Lung (tissue), 12 donors: ENCODE data around the gene CRABP2. TPM values are rescaled to one million over a fixed set of nuclear protein-coding genes. Genes with fewer than 3 reads are reported as not detected.
A peak's percentile ranks its signal among the peaks of the same experiment; 100 is the strongest.

Experiments used
- ATAC-seq: fragments of 200-7000 bp; cut with Tn5 transposase; one replicate; pipeline ENCODE4 v1.9.1; 2020; ENCODE audit warnings: moderate number of reproducible peaks; ENCODE audit not compliant: insufficient read depth, low FRiP score
- DNase-seq, 3 donors: peaks; one replicate each; pipeline ENCODE4 v3.0.0-alpha.2; 2013 to 2017
- H3K27ac ChIP-seq, 2 donors: one replicate each; pipeline ENCODE4 v1.5.1; 2013; ENCODE audit warnings: mild to moderate bottlenecking in 2 of 2, moderate library complexity in 2 of 2, control low read depth in 1 of 2, inconsistent platforms in 1 of 2, low read depth in 1 of 2, low read length in 1 of 2
- H3K27me3 ChIP-seq, 3 donors: one replicate each; pipeline ENCODE4 v1.5.1; 2013; ENCODE audit warnings: low read length in 2 of 3; ENCODE audit not compliant: control insufficient read depth in 3 of 3, insufficient read depth in 3 of 3
- H3K36me3 ChIP-seq, 4 donors: one replicate each; pipeline ENCODE4 v1.5.1; 2013; ENCODE audit warnings: low read length in 4 of 4, mild to moderate bottlenecking in 1 of 4, moderate library complexity in 1 of 4; ENCODE audit not compliant: control insufficient read depth in 4 of 4, insufficient read depth in 4 of 4
- H3K4me1 ChIP-seq, 5 donors: one replicate each; pipeline ENCODE4 v1.5.1; 2013; ENCODE audit warnings: low read length in 5 of 5, mild to moderate bottlenecking in 2 of 5, moderate library complexity in 1 of 5; ENCODE audit not compliant: control insufficient read depth in 5 of 5, insufficient read depth in 5 of 5
- H3K4me3 ChIP-seq: one replicate; pipeline ENCODE4 v1.5.1; 2013; ENCODE audit warnings: mild to moderate bottlenecking, control low read depth, moderate library complexity
- H3K9ac ChIP-seq, 2 donors: one replicate each; pipeline ENCODE4 v1.5.1; 2013; ENCODE audit warnings: low read length in 2 of 2, control low read depth in 1 of 2; ENCODE audit not compliant: insufficient read depth in 1 of 2
- H3K9me3 ChIP-seq, 4 donors: one replicate each; pipeline ENCODE4 v1.5.1; 2013; ENCODE audit warnings: low read length in 3 of 4, mild to moderate bottlenecking in 1 of 4, moderate library complexity in 1 of 4; ENCODE audit not compliant: control insufficient read depth in 4 of 4, insufficient read depth in 3 of 4
- WGBS, 2 donors: extraction: QIAGEN DNeasy Blood & Tissue Kit; methylation state at CpG; one replicate each; pipeline ENCODE4 v1.1.7; 2013; 5-methylcytosine and 5-hydroxymethylcytosine counted together
- polyA plus RNA-seq, 2 donors: library from polyadenylated mRNA; stranded (reverse); fragments of 200-250 nt; gene quantifications; one replicate each; pipeline ENCODE4 v1.2.1, GENCODE V29; 2013
- total RNA-seq, 2 donors: library from RNA; depleted of rRNA in 1 of 2; stranded (reverse); fragments of >200 nt in 1 of 2; gene quantifications; one replicate each; pipeline ENCODE4 v1.2.1, GENCODE V29; 2014 to 2021
- TF ChIP-seq, protein P1 (sequence below): IDR thresholded peaks from 2 replicates; pipeline ENCODE4 v1.5.1; 2012; ENCODE audit warnings: mild to moderate bottlenecking; ENCODE audit errors: control extremely low read depth, extremely low read depth
- donor health status: control.
- donor health status: control.
- donor health status: Bipolar disorder and iron deficiency.
- donor health status: healthy.
- donor health status: DM: yes; HTN: yes; CAD: no.

The CRABP2 gene
- total and polyA plus RNA-seq, 4 donors = 1.3 to 13.6 (median 4.9) TPM

DNA sequence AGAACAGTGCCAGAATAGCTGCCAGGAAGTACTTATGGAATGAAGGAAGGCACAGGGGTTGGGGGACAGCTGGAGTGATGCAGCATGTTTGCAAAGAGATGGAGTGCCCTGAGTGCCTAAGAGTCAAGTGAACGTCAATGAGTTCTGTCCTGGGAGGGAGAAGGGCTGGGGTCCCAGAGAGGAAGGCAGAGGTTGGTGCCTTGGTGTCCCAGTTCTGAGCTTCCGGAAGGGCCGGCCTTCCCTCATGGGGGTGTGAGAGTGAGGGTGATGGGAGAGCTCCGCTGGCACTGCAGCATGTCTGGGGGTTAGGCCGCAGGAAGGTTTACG, 45.8 kb downstream of the CRABP2 start:
- Histone ChIP-seq H3K36me3 (no peaks in the 10 kb centered on the region), H3K27ac (peak overlapping the region; percentile 4 to 26), H3K4me1 (peaks cover 18 to 55% (median 28%) of the 10 kb centered on the region in 5 donors), H3K4me3 (no peak overlapping the region), H3K9ac (no peak overlapping the region), H3K27me3 (peaks cover 0 to 15% (median 0%) of the 10 kb centered on the region in 3 donors), H3K9me3 (no peaks in the 10 kb centered on the region)
- DNase-seq = no peak
- no peak for ATAC-seq
- 21 to 31% methylated on average over 6 of the region's 6 CpGs for WGBS, 2 donors
- TF ChIP-seq, protein P1, sequence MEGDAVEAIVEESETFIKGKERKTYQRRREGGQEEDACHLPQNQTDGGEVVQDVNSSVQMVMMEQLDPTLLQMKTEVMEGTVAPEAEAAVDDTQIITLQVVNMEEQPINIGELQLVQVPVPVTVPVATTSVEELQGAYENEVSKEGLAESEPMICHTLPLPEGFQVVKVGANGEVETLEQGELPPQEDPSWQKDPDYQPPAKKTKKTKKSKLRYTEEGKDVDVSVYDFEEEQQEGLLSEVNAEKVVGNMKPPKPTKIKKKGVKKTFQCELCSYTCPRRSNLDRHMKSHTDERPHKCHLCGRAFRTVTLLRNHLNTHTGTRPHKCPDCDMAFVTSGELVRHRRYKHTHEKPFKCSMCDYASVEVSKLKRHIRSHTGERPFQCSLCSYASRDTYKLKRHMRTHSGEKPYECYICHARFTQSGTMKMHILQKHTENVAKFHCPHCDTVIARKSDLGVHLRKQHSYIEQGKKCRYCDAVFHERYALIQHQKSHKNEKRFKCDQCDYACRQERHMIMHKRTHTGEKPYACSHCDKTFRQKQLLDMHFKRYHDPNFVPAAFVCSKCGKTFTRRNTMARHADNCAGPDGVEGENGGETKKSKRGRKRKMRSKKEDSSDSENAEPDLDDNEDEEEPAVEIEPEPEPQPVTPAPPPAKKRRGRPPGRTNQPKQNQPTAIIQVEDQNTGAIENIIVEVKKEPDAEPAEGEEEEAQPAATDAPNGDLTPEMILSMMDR = no peak

DNA sequence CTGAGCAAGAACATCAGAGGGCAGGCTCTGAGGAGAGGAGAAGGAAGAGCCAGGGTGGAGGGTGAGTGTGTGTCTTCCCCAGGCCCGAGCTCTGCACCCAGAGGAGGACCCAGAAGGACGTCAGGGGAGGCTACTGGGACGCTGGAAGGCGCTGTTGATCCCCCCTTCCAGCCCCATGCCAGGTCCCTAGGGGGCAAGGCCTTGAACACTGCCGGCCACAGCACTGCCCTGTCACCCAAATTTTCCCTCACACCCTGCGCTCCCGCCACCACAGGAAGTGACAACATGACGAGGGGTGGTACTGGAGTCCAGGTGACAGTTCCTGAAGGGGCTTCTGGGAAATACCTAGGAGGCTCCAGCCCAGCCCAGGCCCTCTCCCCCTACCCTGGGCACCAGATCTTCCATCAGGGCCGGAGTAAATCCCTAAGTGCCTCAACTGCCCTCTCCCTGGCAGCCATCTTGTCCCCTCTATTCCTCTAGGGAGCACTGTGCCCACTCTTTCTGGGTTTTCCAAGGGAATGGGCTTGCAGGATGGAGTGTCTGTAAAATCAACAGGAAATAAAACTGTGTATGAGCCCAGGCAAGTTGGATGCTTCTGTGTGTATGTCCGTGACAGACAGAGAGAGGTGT, 46.3 kb downstream of the CRABP2 start:
- no peaks in the 10 kb centered on the region for H3K9me3 ChIP-seq
- no peak overlapping the region for H3K27ac ChIP-seq
- peaks cover 13 to 49% (median 24%) of the 10 kb centered on the region in 5 donors for H3K4me1 ChIP-seq
- DNase-seq (no peak), ATAC-seq (no peak)
- WGBS, 2 donors = 73 to 82% methylated on average over 10 of the region's 10 CpGs
- TF ChIP-seq, protein P1 = no peak
- no peak overlapping the region for H3K9ac ChIP-seq
- peaks cover 0 to 17% (median 0%) of the 10 kb centered on the region in 3 donors for H3K27me3 ChIP-seq
- no peaks in the 10 kb centered on the region for H3K36me3 ChIP-seq
- H3K4me3 ChIP-seq = no peak overlapping the region

DNA sequence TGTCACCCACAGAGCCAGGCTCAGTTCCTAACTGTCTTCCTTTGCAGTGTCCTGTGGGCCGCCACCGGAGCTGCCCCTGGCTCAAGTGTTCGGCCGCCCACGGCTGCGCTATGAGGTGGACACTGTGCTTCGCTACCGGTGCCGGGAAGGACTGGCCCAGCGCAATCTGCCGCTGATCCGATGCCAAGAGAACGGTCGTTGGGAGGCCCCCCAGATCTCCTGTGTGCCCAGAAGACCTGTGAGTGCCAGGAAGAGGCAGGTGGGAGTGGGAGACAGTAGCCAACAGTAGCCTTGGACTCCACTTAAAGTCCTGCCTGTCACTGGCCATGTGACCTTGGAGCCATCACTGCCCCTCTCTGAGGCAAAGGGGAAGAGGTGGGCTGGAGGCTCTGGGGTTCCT, 46.9 kb downstream of the CRABP2 start:
- Histone ChIP-seq H3K4me1 (peaks cover 12 to 47% (median 19%) of the 10 kb centered on the region in 5 donors), H3K27ac (no peak overlapping the region), H3K4me3 (no peak overlapping the region), H3K9ac (no peak overlapping the region), H3K9me3 (no peaks in the 10 kb centered on the region), H3K36me3 (no peaks in the 10 kb centered on the region), H3K27me3 (peaks cover 0 to 23% (median 0%) of the 10 kb centered on the region in 3 donors)
- ATAC-seq (no peak), DNase-seq (no peak)
- TF ChIP-seq, protein P1 = no peak
- 91 to 97% methylated on average over 14 of the region's 14 CpGs for WGBS, 2 donors

DNA sequence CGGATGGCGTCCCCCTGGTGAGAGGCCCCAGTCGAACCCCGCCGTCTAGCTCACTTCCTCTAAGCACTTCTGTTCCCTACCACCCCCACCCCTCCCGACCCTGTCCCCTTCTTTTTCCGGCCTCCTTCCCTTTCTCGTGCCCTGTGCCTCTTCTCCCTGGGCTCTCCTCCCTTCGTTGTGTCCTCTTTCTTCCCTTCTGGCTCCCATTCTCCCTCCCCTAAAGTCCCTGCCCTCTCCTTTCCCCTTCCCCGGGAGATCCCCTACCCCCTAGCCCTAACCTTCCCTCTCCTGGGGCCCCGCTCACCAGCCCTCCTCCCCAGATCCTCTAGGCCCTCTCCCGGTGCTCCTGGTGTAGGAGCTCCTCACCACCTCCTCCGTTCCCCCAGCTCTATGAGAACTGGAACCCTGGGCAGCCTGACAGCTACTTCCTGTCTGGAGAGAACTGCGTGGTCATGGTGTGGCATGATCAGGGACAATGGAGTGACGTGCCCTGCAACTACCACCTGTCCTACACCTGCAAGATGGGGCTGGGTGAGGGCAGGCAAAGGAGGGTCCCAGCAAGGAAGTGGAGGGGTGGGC, 47.6 kb downstream of the CRABP2 start:
- Histone ChIP-seq H3K9me3 (no peaks in the 10 kb centered on the region), H3K9ac (peak overlapping the region in 1 of 2 donors; percentile 44), H3K27ac (no peak overlapping the region), H3K4me3 (no peak overlapping the region), H3K36me3 (no peaks in the 10 kb centered on the region), H3K27me3 (peaks cover 0 to 23% (median 0%) of the 10 kb centered on the region in 3 donors), H3K4me1 (peaks cover 12 to 47% (median 13%) of the 10 kb centered on the region in 5 donors)
- ATAC-seq (no peak), DNase-seq (no peak)
- TF ChIP-seq, protein P1 = no peak
- 8 to 13% methylated on average over 15 of the region's 15 CpGs for WGBS, 2 donors
